Tibial nerve (tissue), 3 donors: ENCODE results near the gene ST6GALNAC4.
"Not testable (repeated sequence)": the region's sequence is repeated elsewhere in the genome, so short reads cannot be mapped to it uniquely, and the experiment has no call there.

Source experiments
- CTCF ChIP-seq, 5 experiments: fragments of 200-600 bp in 3 of 5; fragments of 450-650 bp in 2 of 5; sonication (generic) in 3 of 5; IDR thresholded peaks; one replicate each; pipeline ENCODE4 v1.5.1; 2016 to 2019; ENCODE audit warnings: antibody characterized with exemption in 5 of 5, mild to moderate bottlenecking in 3 of 5, moderate library complexity in 2 of 5
- POLR2A ChIP-seq, 2 donors: fragments of 450-650 bp; IDR thresholded peaks; one replicate each; pipeline ENCODE4 v1.6.1; 2017; ENCODE audit warnings: antibody characterized with exemption in 2 of 2, mild to moderate bottlenecking in 2 of 2, moderate library complexity in 2 of 2

- TF ChIP-seq CTCF, POLR2A (IDR thresholded peaks at IDR 0.05): not testable (repeated sequence)
Observed at GRCh38 chr9:127881715-127882114, 35.1 kb downstream of the ST6GALNAC4 start.
